ENCODE measurements around the gene MLH1.

GRCh38 chr3:37087870-37088269 is 94.6 kb downstream of the MLH1 start:
- TF ChIP-seq CTCF (conservative IDR thresholded peaks at IDR 0.05 in 1 of 2, IDR thresholded peaks at IDR 0.05 in 1 of 2; ENCODE audit: low read depth in 1 of 2, low read length in 2 of 2) = no peak
- no peak for TF ChIP-seq EZH2 (IDR thresholded peaks at IDR 0.05; ENCODE audit: low read length, missing control alignments)

Data from fibroblast of lung (primary cell).